ENCODE data around the gene CDH23. TPM values are rescaled to one million over a fixed set of nuclear protein-coding genes. Genes with fewer than 3 reads are reported as not detected.

CDH23 gene
- polyA plus RNA-seq, 1 donor from 2014 or later: 6.6 TPM

- Histone ChIP-seq H3K4me3 (ENCODE audit: low read length) (no peak overlapping the region), H3K9me3 (ENCODE audit: low read length) (no peaks in the 10 kb centered on the region), H4K20me1 (ENCODE audit: insufficient read depth) (no peaks in the 10 kb centered on the region), H3K27ac (ENCODE audit: low read length) (no peak overlapping the region), H3K36me3 (ENCODE audit: insufficient read depth, low read length) (no peaks in the 10 kb centered on the region), H3K9ac (ENCODE audit: low read length) (no peak overlapping the region), H2AFZ (ENCODE audit: low read depth, low read length) (no peak overlapping the region), H3K79me2 (replicated peaks; ENCODE audit: insufficient read depth, low read length) (no peaks in the 10 kb centered on the region), H3K9me2 (ENCODE audit: insufficient read depth, low read length) (no peaks in the 10 kb centered on the region), H3K27me3 (ENCODE audit: insufficient read depth, low read depth, low read length) (no peaks in the 10 kb centered on the region), H3F3A (ENCODE audit: insufficient read depth, low read length, poor library complexity, severe bottlenecking) (no peaks in the 10 kb centered on the region), H3K4me2 (ENCODE audit: low read length) (no peak overlapping the region)
- TF ChIP-seq MXI1 (conservative IDR thresholded peaks at IDR 0.05; ENCODE audit: poor library complexity, severe bottlenecking): no peak
- TF ChIP-seq, protein P1, sequence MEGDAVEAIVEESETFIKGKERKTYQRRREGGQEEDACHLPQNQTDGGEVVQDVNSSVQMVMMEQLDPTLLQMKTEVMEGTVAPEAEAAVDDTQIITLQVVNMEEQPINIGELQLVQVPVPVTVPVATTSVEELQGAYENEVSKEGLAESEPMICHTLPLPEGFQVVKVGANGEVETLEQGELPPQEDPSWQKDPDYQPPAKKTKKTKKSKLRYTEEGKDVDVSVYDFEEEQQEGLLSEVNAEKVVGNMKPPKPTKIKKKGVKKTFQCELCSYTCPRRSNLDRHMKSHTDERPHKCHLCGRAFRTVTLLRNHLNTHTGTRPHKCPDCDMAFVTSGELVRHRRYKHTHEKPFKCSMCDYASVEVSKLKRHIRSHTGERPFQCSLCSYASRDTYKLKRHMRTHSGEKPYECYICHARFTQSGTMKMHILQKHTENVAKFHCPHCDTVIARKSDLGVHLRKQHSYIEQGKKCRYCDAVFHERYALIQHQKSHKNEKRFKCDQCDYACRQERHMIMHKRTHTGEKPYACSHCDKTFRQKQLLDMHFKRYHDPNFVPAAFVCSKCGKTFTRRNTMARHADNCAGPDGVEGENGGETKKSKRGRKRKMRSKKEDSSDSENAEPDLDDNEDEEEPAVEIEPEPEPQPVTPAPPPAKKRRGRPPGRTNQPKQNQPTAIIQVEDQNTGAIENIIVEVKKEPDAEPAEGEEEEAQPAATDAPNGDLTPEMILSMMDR (IDR thresholded peaks at IDR 0.05; ENCODE audit: poor library complexity, severe bottlenecking): no peak
- TF ChIP-seq EP300 (conservative IDR thresholded peaks at IDR 0.05; ENCODE audit: poor library complexity, severe bottlenecking): no peak
- TF ChIP-seq SMC3 (conservative IDR thresholded peaks at IDR 0.05; ENCODE audit: poor library complexity): no peak
- no peak for TF ChIP-seq TAF1 (IDR thresholded peaks at IDR 0.05; ENCODE audit: low read depth)
- no peak for TF ChIP-seq RAD21 (conservative IDR thresholded peaks at IDR 0.05)
These were observed 180.1 kb downstream of the CDH23 start for GRCh38 chr10:71576842-71577241.

DNA sequence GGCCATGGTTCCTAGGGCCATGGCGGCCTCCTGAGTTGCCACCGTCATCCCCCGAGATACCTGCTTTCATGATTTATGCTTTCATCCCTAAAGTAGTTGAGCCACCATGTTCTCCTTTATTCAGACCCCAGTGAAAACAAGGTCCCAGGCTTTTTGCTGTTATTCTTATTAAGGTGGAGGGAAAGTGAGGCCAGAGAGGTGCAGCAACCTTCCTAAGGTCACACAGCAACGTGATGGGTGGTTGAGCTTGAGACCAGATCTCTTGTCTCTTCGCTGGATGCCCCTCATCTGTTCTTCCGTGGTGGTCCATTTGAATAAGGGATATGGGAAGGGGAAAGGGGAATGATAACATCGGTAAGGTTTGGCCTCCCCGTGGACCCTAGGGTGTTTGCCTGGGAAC is 180.6 kb downstream of the CDH23 start:
- Histone ChIP-seq H3K9ac (ENCODE audit: low read length) (no peak overlapping the region), H3K27ac (ENCODE audit: low read length) (no peak overlapping the region), H4K20me1 (ENCODE audit: insufficient read depth) (no peaks in the 10 kb centered on the region), H3K79me2 (replicated peaks; ENCODE audit: insufficient read depth, low read length) (no peaks in the 10 kb centered on the region), H3K9me3 (ENCODE audit: low read length) (no peaks in the 10 kb centered on the region), H3K36me3 (ENCODE audit: insufficient read depth, low read length) (no peaks in the 10 kb centered on the region), H3K4me2 (ENCODE audit: low read length) (no peak overlapping the region), H3K27me3 (ENCODE audit: insufficient read depth, low read depth, low read length) (no peaks in the 10 kb centered on the region), H3K4me3 (ENCODE audit: low read length) (no peak overlapping the region), H3F3A (ENCODE audit: insufficient read depth, low read length, poor library complexity, severe bottlenecking) (no peaks in the 10 kb centered on the region), H3K9me2 (ENCODE audit: insufficient read depth, low read length) (no peaks in the 10 kb centered on the region), H2AFZ (ENCODE audit: low read depth, low read length) (no peak overlapping the region)
- no peak for TF ChIP-seq RAD21 (conservative IDR thresholded peaks at IDR 0.05)
- no peak for TF ChIP-seq POLR2AphosphoS5 (IDR thresholded peaks at IDR 0.05)
- TF ChIP-seq EP300 (conservative IDR thresholded peaks at IDR 0.05; ENCODE audit: poor library complexity, severe bottlenecking): no peak
- no peak for TF ChIP-seq REST (IDR thresholded peaks at IDR 0.05; ENCODE audit: borderline replicate concordance)
- TF ChIP-seq TAF1 (IDR thresholded peaks at IDR 0.05; ENCODE audit: low read depth): no peak
- no peak for TF ChIP-seq EZH2 (IDR thresholded peaks at IDR 0.05; ENCODE audit: borderline replicate concordance, insufficient read depth, low read length, poor library complexity, severe bottlenecking)
- no peak for TF ChIP-seq MXI1 (conservative IDR thresholded peaks at IDR 0.05; ENCODE audit: poor library complexity, severe bottlenecking)
- TF ChIP-seq, protein P1 (IDR thresholded peaks at IDR 0.05; ENCODE audit: poor library complexity, severe bottlenecking): no peak
- no peak for TF ChIP-seq SMC3 (conservative IDR thresholded peaks at IDR 0.05; ENCODE audit: poor library complexity)

Data from neural cell (in vitro differentiated cells).